HepG2 (cell line): ENCODE data around the gene SERTAD4. TPM values are rescaled to one million over a fixed set of nuclear protein-coding genes. Genes with fewer than 3 reads are reported as not detected.

Experiments
- ATAC-seq: fragments of 200-7000 bp; cut with Tn5 transposase; 3 replicates; pipeline ENCODE4 v1.9.1; 2020; ENCODE audit warnings: mild to moderate bottlenecking, moderate library complexity
- Bru-seq: library from RNA; stranded (reverse); fragments of 400-500 nt; gene quantifications from one replicate; lab custom pipeline; 2021; lab: Mats Ljungman, UMichigan
- BruChase-seq, 2 experiments: library from RNA; stranded (reverse); fragments of 400-500 nt; gene quantifications; one replicate each; lab custom pipeline; 2021; lab: Mats Ljungman, UMichigan
- BruUV-seq: library from RNA; stranded (reverse); fragments of 400-500 nt; replicated peaks from 2 replicates; lab custom pipeline; 2021; lab: Mats Ljungman, UMichigan
- CTCF ChIA-PET: fragments of 300-600 bp; formaldehyde crosslinking; extraction: SDS; loops from one replicate; lab custom pipeline; 2021; ENCODE audit warnings: low total read pairs, inconsistent platforms, low intra/inter-chr PET ratio; lab: Yijun Ruan, JAX
- POLR2A ChIA-PET: fragments of 350-600 bp; sonication (Branson Sonifier 250); formaldehyde crosslinking; loops from one replicate; lab custom pipeline; 2020; ENCODE audit warnings: antibody characterized with exemption, inconsistent platforms; lab: Yijun Ruan, JAX
- DNase-seq: peaks from one replicate; pipeline ENCODE4 v3.0.0-alpha.2; 2015; ENCODE audit warnings: low spot score
- FAIRE-seq: peaks from 3 replicates; lab custom pipeline; 2011; peaks lifted over from hg19 to GRCh38; lab: Jason Lieb, UNC
- H2AFZ ChIP-seq: one replicate; pipeline ENCODE4 v1.6.1; 2011; ENCODE audit warnings: low read length, inconsistent platforms
- H3K27ac ChIP-seq: fragments of 300-600 bp; 3 replicates; pipeline ENCODE4 v1.8.0; 2011; ENCODE audit warnings: mixed run types, mild to moderate bottlenecking, mixed read lengths, low read length, inconsistent platforms; ENCODE audit not compliant: insufficient read depth; ENCODE audit errors: extremely low read length
- H3K27me3 ChIP-seq, 2 experiments: fragments of 200-600 bp in 1 of 2; 2 replicates in 1 of 2; 3 replicates in 1 of 2; pipeline versions ENCODE4 v1.6.0 to v1.8.0; 2011; ENCODE audit warnings: low read length in 2 of 2, mild to moderate bottlenecking in 2 of 2, moderate library complexity in 2 of 2, inconsistent platforms in 1 of 2; ENCODE audit not compliant: insufficient read depth in 2 of 2, control insufficient read depth in 1 of 2
- H3K36me3 ChIP-seq, 2 experiments: fragments of 200-600 bp in 1 of 2; replicated peaks in 1 of 2; 2 replicates in 1 of 2; 3 replicates in 1 of 2; pipeline versions ENCODE4 v1.5.1 to v1.8.0; 2011; ENCODE audit warnings: low read length in 2 of 2, inconsistent platforms in 1 of 2; ENCODE audit not compliant: insufficient read depth in 2 of 2, control insufficient read depth in 1 of 2
- H3K4me1 ChIP-seq: 2 replicates; pipeline ENCODE4 v1.5.1; 2012; ENCODE audit warnings: low read length, inconsistent platforms; ENCODE audit not compliant: insufficient read depth
- H3K4me2 ChIP-seq: 2 replicates; pipeline ENCODE4 v1.6.0; 2011; ENCODE audit warnings: low read depth, low read length, inconsistent platforms
- H3K4me3 ChIP-seq, 3 experiments: fragments of 200-600 bp in 1 of 3; sonication (generic), shearing (Covaris generic) in 1 of 3; replicated peaks in 1 of 3; 2 replicates each; pipeline ENCODE4 v1.5.1; 2011 to 2016; ENCODE audit warnings: low read length in 3 of 3, inconsistent platforms in 2 of 3, low read depth in 2 of 3, mild to moderate bottlenecking in 2 of 3, control low read depth in 1 of 3, mixed read lengths in 1 of 3; ENCODE audit not compliant: insufficient read depth in 1 of 3
- H3K79me2 ChIP-seq: one replicate; pipeline ENCODE4 v1.6.1; 2011; ENCODE audit warnings: low read length, inconsistent platforms; ENCODE audit not compliant: insufficient read depth
- H3K9ac ChIP-seq: 2 replicates; pipeline ENCODE4 v1.6.0; 2011; ENCODE audit warnings: mild to moderate bottlenecking, low read depth, low read length, inconsistent platforms; ENCODE audit not compliant: insufficient read depth
- H3K9me3 ChIP-seq: 2 replicates; pipeline ENCODE4 v1.5.1; 2012; ENCODE audit warnings: mild to moderate bottlenecking, low read length
- H4K20me1 ChIP-seq: 2 replicates; pipeline ENCODE4 v1.6.0; 2011; ENCODE audit warnings: inconsistent platforms, mild to moderate bottlenecking, low read length, moderate library complexity; ENCODE audit not compliant: insufficient read depth
- CHCHD3 ChIP-seq: sonication (generic); formaldehyde crosslinking; IDR thresholded peaks from 2 replicates; pipeline ENCODE4 v1.8.0; 2022; ENCODE audit warnings: mild to moderate bottlenecking, missing genetic modification reagents, moderate library complexity
- EZH2 ChIP-seq: conservative IDR thresholded peaks from 2 replicates; pipeline ENCODE4 v1.6.1; 2012; ENCODE audit warnings: mild to moderate bottlenecking, low read depth, low read length, moderate library complexity
- GATAD1 ChIP-seq: IDR thresholded peaks from 2 replicates; pipeline ENCODE4 v1.6.1; 2016; ENCODE audit warnings: missing genetic modification reagents, missing compliant biosample characterization
- GATAD2A ChIP-seq: IDR thresholded peaks from 2 replicates; pipeline ENCODE4 v1.6.1; 2016
- HNRNPLL ChIP-seq: fragments of 200-400 bp; formaldehyde crosslinking; IDR thresholded peaks from 2 replicates; pipeline ENCODE4 v1.6.1; 2017; ENCODE audit warnings: mild to moderate bottlenecking, low read depth, low read length; ENCODE audit not compliant: poor library complexity, severe bottlenecking
- NFRKB ChIP-seq: fragments of 450-650 bp; IDR thresholded peaks from 2 replicates; pipeline ENCODE4 v1.6.1; 2017
- RARA ChIP-seq: IDR thresholded peaks from 2 replicates; pipeline ENCODE4 v1.6.1; 2016; ENCODE audit warnings: missing genetic modification reagents, missing compliant biosample characterization
- RFXANK ChIP-seq: IDR thresholded peaks from 2 replicates; pipeline ENCODE4 v1.6.1; 2016
- SNAI1 ChIP-seq: sonication (generic); formaldehyde crosslinking; IDR thresholded peaks from 2 replicates; pipeline ENCODE4 v1.5.0; 2020; ENCODE audit warnings: mild to moderate bottlenecking, missing genetic modification reagents, borderline replicate concordance
- TARDBP ChIP-seq: sonication (generic); formaldehyde crosslinking; IDR thresholded peaks from 2 replicates; pipeline ENCODE4 v1.8.0; 2022; ENCODE audit warnings: mild to moderate bottlenecking, missing genetic modification reagents
- ZNF224 ChIP-seq: sonication (generic); formaldehyde crosslinking; IDR thresholded peaks from 2 replicates; pipeline ENCODE4 v1.5.0; 2020; ENCODE audit warnings: mild to moderate bottlenecking, missing genetic modification reagents
- WGBS: methylation state at CpG from one replicate; pipeline ENCODE4 v1.1.6; 2017; ENCODE audit warnings: low lambda C conversion rate; 5-methylcytosine and 5-hydroxymethylcytosine counted together
- in situ Hi-C: cut with HindIII; loops from 2 replicates; pipeline ENCODE4 v1.10.0; 2017; ENCODE audit warnings: low pct_unique_long_range_greater_than_20kb; ENCODE audit not compliant: extremely low pct_ligation_motif_present
- intact Hi-C: fragments of 100-400 bp; cut with micrococcal nuclease; formaldehyde crosslinking; loops from one replicate; pipeline ENCODE4 v1.10.0; 2022; ENCODE audit not compliant: unreplicated experiment
- long read RNA-seq, 2 experiments: library from RNA in 1 of 2; library from polyadenylated mRNA in 1 of 2; stranded (forward) in 1 of 2; unstranded in 1 of 2; transcript quantifications; one replicate each; pipeline ENCODE4 v2.0.0, GENCODE V29; 2019 to 2022
- polyA minus RNA-seq, 3 experiments: library from RNA; depleted of rRNA, polyadenylated mRNA; stranded (reverse); fragments of >200 nt; gene quantifications; 2 replicates each; pipeline ENCODE4 v1.2.3, GENCODE V29; 2011; ENCODE audit warnings: low replicate concordance in 1 of 3
- polyA plus RNA-seq, 8 experiments: library from polyadenylated mRNA; depleted of rRNA in 3 of 8; stranded (reverse) in 7 of 8; unstranded in 1 of 8; fragments of >200 nt; fragmentation: Illumina TruSeq in 4 of 8; extraction: Trizol in 4 of 8; gene quantifications; 2 replicates each; pipeline versions ENCODE4 v1.2.1 to v1.2.3, GENCODE V29; 2011 to 2016; ENCODE audit warnings: low read depth in 4 of 8, missing spikeins in 1 of 8, mixed read lengths in 1 of 8; ENCODE audit not compliant: insufficient read depth in 1 of 8
- total RNA-seq, 5 experiments: library from RNA; depleted of rRNA; stranded (reverse); fragments of >200 nt; fragmentation: Illumina TruSeq; extraction: Trizol; gene quantifications; 2 replicates each; pipeline ENCODE4 v1.2.3, GENCODE V29; 2016; ENCODE audit warnings: low read depth in 1 of 5
- TF ChIP-seq, protein P1 (sequence below): sonication (generic); formaldehyde crosslinking; IDR thresholded peaks from 2 replicates; pipeline ENCODE4 v1.8.0; 2022; ENCODE audit warnings: mild to moderate bottlenecking, missing genetic modification reagents; ENCODE audit not compliant: insufficient replicate concordance
- TF ChIP-seq, protein P2 (sequence below): sonication (generic); formaldehyde crosslinking; IDR thresholded peaks from 2 replicates; pipeline ENCODE4 v1.4.0; 2020; ENCODE audit warnings: mild to moderate bottlenecking, missing genetic modification reagents
- TF ChIP-seq, protein P3 (sequence below): sonication (generic); formaldehyde crosslinking; conservative IDR thresholded peaks from 2 replicates; pipeline ENCODE4 v1.4.0; 2020; ENCODE audit warnings: missing genetic modification reagents

Gene SERTAD4
- total RNA-seq (2016; rRNA removed; fragmentation: Illumina TruSeq; extraction: Trizol), result not detected in 2 replicates
- not detected in 2 replicates for total RNA-seq (2016; cell fraction: cytosol; rRNA removed; fragmentation: Illumina TruSeq; extraction: Trizol; ENCODE audit: low read depth)
- not detected in 2 replicates for total RNA-seq (2016; cell fraction: insoluble cytoplasmic fraction; rRNA removed; fragmentation: Illumina TruSeq; extraction: Trizol)
- total RNA-seq (2016; cell fraction: membrane; rRNA removed; fragmentation: Illumina TruSeq; extraction: Trizol), result not detected in 2 replicates
- total RNA-seq (2016; cell fraction: nucleus; rRNA removed; fragmentation: Illumina TruSeq; extraction: Trizol), result not detected in 2 replicates
- not detected in 2 replicates for polyA plus RNA-seq (2011; rRNA removed)
- polyA plus RNA-seq (2011; cell fraction: cytosol; rRNA removed), result not detected in 2 replicates
- polyA plus RNA-seq (2011; cell fraction: nucleus; rRNA removed), result not detected in 2 replicates
- not detected in 2 replicates for polyA plus RNA-seq (2012)
- polyA plus RNA-seq (2016; cell fraction: cytosol; fragmentation: Illumina TruSeq; extraction: Trizol; ENCODE audit: low read depth), result not detected in 2 replicates
- not detected in 2 replicates for polyA plus RNA-seq (2016; cell fraction: insoluble cytoplasmic fraction; fragmentation: Illumina TruSeq; extraction: Trizol; ENCODE audit: low read depth)
- polyA plus RNA-seq (2016; cell fraction: membrane; fragmentation: Illumina TruSeq; extraction: Trizol; ENCODE audit: low read depth), result not detected in 2 replicates
- not detected in 2 replicates for polyA plus RNA-seq (2016; cell fraction: nucleus; fragmentation: Illumina TruSeq; extraction: Trizol; ENCODE audit: insufficient read depth, low read depth)
- not detected in 2 replicates for polyA minus RNA-seq (2011; rRNA and poly(A)+ RNA removed; ENCODE audit: low replicate concordance)
- polyA minus RNA-seq (2011; cell fraction: cytosol; rRNA and poly(A)+ RNA removed), result not detected in 2 replicates
- not detected in 2 replicates for polyA minus RNA-seq (2011; cell fraction: nucleus; rRNA and poly(A)+ RNA removed)
- percentile 13 among the genes with signal in this experiment for Bru-seq, nascent RNA
- percentile 17 among the genes with signal in this experiment for BruChase-seq, experiment 1, labeled RNA remaining after a 6-hour chase
- BruChase-seq, experiment 2, labeled RNA remaining after a 2-hour chase, result percentile 7 among the genes with signal in this experiment
- long read RNA-seq, experiment 1, result 0 reads
- long read RNA-seq, experiment 2, result 0 reads

DNA sequence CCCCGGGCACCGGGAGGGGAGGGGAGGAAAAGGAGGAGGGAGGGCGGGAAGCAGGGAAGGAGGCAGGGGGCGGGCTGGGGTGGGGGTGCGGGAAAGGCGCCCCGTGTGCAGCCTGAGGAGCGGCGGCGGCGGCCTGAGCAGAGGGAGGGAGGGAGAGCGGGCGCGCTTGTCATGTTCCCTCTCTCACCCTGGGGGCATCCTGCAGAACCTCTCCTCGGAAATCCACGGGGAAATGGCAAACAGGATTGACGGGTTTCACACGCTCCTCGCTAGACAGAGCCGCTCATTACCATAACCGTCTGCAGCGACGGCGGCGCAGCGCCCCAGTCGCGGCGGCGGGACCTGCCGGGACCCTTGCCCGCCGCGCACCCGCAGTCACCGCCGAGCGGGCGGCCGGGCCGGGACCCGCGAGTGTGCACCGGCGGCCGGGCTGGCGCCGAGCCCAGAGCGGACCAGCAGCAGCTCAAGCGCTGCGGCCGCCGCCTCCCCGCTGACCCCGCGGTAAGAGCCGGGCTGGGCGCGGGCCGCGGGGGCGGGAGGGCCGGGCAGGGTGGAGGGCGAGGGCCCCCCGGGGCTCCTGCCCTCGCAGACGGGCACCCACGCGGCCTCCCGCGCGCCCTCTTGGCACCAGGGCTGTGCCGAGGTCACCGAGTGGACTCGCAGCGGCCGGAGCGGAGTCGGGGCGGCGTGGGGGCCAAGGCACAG, at the start of gene SERTAD4:
SERTAD4 (plus strand) TSS at position 286 of the 705 bp plus-strand sequence. CDS start 5,165 bp downstream, outside the sequence.
- intact Hi-C loops, result loop anchor here (10.0 kb wide), 1 partner anchor 82 kb away; no protein-coding TSS in a partner anchor
- CTCF ChIA-PET, result no interaction called here
- FAIRE-seq, result no peak
- TF ChIP-seq GATAD1, result no peak
- TF ChIP-seq TARDBP (CRISPR knock-in tag), result no peak
- no peak for TF ChIP-seq NFRKB
- TF ChIP-seq SNAI1, result no peak
- no peak for TF ChIP-seq HNRNPLL
- TF ChIP-seq ZNF224, result no peak
- TF ChIP-seq, protein P1, sequence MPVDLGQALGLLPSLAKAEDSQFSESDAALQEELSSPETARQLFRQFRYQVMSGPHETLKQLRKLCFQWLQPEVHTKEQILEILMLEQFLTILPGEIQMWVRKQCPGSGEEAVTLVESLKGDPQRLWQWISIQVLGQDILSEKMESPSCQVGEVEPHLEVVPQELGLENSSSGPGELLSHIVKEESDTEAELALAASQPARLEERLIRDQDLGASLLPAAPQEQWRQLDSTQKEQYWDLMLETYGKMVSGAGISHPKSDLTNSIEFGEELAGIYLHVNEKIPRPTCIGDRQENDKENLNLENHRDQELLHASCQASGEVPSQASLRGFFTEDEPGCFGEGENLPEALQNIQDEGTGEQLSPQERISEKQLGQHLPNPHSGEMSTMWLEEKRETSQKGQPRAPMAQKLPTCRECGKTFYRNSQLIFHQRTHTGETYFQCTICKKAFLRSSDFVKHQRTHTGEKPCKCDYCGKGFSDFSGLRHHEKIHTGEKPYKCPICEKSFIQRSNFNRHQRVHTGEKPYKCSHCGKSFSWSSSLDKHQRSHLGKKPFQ, result no peak
- no peak for TF ChIP-seq RARA
- no peak for TF ChIP-seq GATAD2A (CRISPR knock-in tag)
- TF ChIP-seq, protein P2, sequence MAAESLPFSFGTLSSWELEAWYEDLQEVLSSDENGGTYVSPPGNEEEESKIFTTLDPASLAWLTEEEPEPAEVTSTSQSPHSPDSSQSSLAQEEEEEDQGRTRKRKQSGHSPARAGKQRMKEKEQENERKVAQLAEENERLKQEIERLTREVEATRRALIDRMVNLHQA (CRISPR knock-in tag), result no peak
- TF ChIP-seq RFXANK (CRISPR knock-in tag), result no peak
- TF ChIP-seq EZH2, result no peak
- TF ChIP-seq, protein P3, sequence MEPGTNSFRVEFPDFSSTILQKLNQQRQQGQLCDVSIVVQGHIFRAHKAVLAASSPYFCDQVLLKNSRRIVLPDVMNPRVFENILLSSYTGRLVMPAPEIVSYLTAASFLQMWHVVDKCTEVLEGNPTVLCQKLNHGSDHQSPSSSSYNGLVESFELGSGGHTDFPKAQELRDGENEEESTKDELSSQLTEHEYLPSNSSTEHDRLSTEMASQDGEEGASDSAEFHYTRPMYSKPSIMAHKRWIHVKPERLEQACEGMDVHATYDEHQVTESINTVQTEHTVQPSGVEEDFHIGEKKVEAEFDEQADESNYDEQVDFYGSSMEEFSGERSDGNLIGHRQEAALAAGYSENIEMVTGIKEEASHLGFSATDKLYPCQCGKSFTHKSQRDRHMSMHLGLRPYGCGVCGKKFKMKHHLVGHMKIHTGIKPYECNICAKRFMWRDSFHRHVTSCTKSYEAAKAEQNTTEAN, result no peak
- no peak for TF ChIP-seq CHCHD3 (CRISPR knock-in tag)

More for the DNA sequence above, at the start of gene SERTAD4:
- DNase-seq, result no peak
- ATAC-seq, result peak; percentile 59
- no peak within 1 kb of the TSS for H3K27ac ChIP-seq
- no peaks in the 10 kb centered on the region for H3K36me3 ChIP-seq
- peaks cover 4 to 67% of the 10 kb centered on the region in 2 experiments for H3K27me3 ChIP-seq
- WGBS, result 7% methylated on average over 11 of the region's 81 CpGs
- no peaks in the 10 kb centered on the region for H4K20me1 ChIP-seq
- BruUV-seq, result no TSS peak
- H3K9ac ChIP-seq, result no peak within 1 kb of the TSS
- H3K9me3 ChIP-seq, result no peaks in the 10 kb centered on the region
- in situ Hi-C loops, result no loop called here
- peaks cover 7% of the 10 kb centered on the region; the same call in 1 of the 2 replicates for H3K4me1 ChIP-seq
- no peak within 1 kb of the TSS for H2AFZ ChIP-seq
- POLR2A ChIA-PET, result no interaction called here
- peak within 1 kb of the TSS; percentile 62 for H3K4me2 ChIP-seq
- H3K4me3 ChIP-seq, result peak within 1 kb of the TSS; percentile 16 to 59 (median 17); a peak in 3 of 6 replicates
- H3K79me2 ChIP-seq, result no peaks in the 10 kb centered on the region
